Fibroblast of lung (primary cell): ENCODE data around the gene RIC8B.

Source experiments
- CTCF ChIP-seq, 2 donors: IDR thresholded peaks in 1 of 2; conservative IDR thresholded peaks in 1 of 2; 1 replicate in 1 of 2; 2 replicates in 1 of 2; pipeline ENCODE4 v1.5.1; 2011 to 2012; ENCODE audit warnings: low read length in 2 of 2, control low read depth in 1 of 2, inconsistent platforms in 1 of 2, low read depth in 1 of 2, mild to moderate bottlenecking in 1 of 2
- EZH2 ChIP-seq: IDR thresholded peaks from 2 replicates; pipeline ENCODE4 v1.5.1; 2012; ENCODE audit warnings: low read length, control low read depth, mild to moderate bottlenecking; ENCODE audit errors: missing control alignments

- TF ChIP-seq CTCF (conservative IDR thresholded peaks at IDR 0.05 in 1 of 2, IDR thresholded peaks at IDR 0.05 in 1 of 2; ENCODE audit: low read depth in 1 of 2, low read length in 2 of 2) (no peak), EZH2 (no peak)
These were observed 8.1 kb upstream of the RIC8B start for GRCh38 chr12:106766393-106766826.
